Measurements from ENCODE around the gene HNRNPUL2. TPM values are rescaled to one million over a fixed set of nuclear protein-coding genes. Genes with fewer than 3 reads are reported as not detected.

The HNRNPUL2 gene
- total RNA-seq, 1 donor from 2014 or later, result 52.5 TPM

DNA sequence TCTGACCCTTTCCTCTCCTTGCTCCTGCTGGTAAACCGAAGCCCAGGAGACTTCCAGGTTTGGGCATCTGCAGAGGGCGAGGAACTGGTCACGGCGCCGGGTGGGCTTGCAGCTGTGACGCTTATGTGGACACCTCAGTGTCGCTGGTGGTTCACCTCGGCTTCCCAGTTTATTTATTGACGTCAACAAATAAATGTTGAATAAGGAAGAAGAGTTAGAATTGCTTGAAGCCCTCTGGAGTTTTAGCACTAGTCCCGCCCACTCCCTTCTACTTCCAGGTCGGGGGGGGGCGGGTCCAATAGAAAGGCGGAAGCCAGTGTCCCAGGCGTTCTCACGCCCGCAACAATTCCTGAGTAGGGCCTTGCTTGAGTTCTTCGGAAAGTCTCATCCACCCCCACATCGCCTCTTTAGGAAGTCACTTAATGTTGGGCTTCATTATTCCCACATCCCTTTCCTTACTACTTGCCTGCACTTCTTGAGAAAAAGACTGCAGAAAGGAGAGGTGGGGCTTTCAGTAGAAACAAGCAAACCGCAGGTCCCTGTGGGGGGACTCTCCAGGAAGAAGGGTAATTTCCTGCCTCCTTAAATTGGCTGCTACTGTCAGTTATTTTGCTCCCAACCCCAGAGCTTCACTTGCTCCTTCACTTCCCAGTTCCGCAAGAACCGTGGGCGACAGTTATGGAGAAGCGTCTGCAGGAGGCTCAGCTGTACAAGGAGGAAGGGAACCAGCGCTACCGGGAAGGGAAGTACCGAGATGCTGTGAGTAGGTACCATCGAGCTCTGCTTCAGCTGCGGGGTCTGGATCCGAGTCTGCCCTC, 1.1 kb upstream of the HNRNPUL2 start, which contains the start of gene TTC9C:
TSS of gene TTC9C (plus strand) at position 316 of the 818 bp plus-strand sequence. CDS start at position 679, 363 bp downstream.
- peak; percentile 91 for DNase-seq (ENCODE audit: extremely low spot score, unreplicated experiment)
- Mint-ChIP-seq H3K9me3 (ENCODE audit: unreplicated experiment) (no peaks in the 10 kb centered on the region), H3K4me3 (ENCODE audit: unreplicated experiment) (peak within 1 kb of the TSS; percentile 88), H3K27me3 (ENCODE audit: unreplicated experiment) (no peaks in the 10 kb centered on the region), H3K27ac (ENCODE audit: unreplicated experiment) (peak within 1 kb of the TSS; percentile 99), H3K36me3 (ENCODE audit: unreplicated experiment) (peaks cover 15% of the 10 kb centered on the region), H3K4me1 (ENCODE audit: unreplicated experiment) (peaks cover 50% of the 10 kb centered on the region)
- TF ChIP-seq CTCF (IDR thresholded peaks at IDR 0.05), result no peak

GRCh38 chr11:62727872-62728170, 564 bp upstream of the HNRNPUL2 start:
- TF ChIP-seq CTCF (IDR thresholded peaks at IDR 0.05), result no peak
- DNase-seq (ENCODE audit: extremely low spot score, unreplicated experiment), result peak; percentile 94
- Mint-ChIP-seq H3K27ac (ENCODE audit: unreplicated experiment) (peak overlapping the region; percentile 99), H3K27me3 (ENCODE audit: unreplicated experiment) (no peaks in the 10 kb centered on the region), H3K9me3 (ENCODE audit: unreplicated experiment) (no peaks in the 10 kb centered on the region), H3K36me3 (ENCODE audit: unreplicated experiment) (peaks cover 15% of the 10 kb centered on the region), H3K4me3 (ENCODE audit: unreplicated experiment) (peak overlapping the region; percentile 88), H3K4me1 (ENCODE audit: unreplicated experiment) (peaks cover 49% of the 10 kb centered on the region)

DNA sequence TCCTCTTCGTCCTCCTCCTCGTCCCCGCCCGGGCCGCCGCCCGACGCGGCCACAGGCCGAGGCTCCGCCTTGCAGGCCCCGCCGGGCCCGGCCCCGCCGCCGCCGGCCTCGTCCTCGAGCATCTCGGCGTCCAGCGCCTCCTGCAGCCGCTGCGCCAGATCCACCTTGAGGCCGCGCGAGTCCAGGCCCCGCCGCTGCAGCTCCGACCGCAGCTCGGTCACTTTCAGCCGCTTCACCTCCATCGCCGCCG, 417 bp downstream of the HNRNPUL2 start:
- no peak for DNase-seq (ENCODE audit: extremely low spot score, unreplicated experiment)
- Mint-ChIP-seq H3K27me3 (ENCODE audit: unreplicated experiment) (no peaks in the 10 kb centered on the region), H3K27ac (ENCODE audit: unreplicated experiment) (peak overlapping the region; percentile 99)

GRCh38 chr11:62726156-62726914, 922 bp downstream of the HNRNPUL2 start:
- peak overlapping the region; percentile 73 for H3K27ac Mint-ChIP-seq (ENCODE audit: unreplicated experiment)
- peak overlapping the region; percentile 88 for H3K4me3 Mint-ChIP-seq (ENCODE audit: unreplicated experiment)
- H3K36me3 Mint-ChIP-seq (ENCODE audit: unreplicated experiment), result peaks cover 30% of the 10 kb centered on the region
- H3K4me1 Mint-ChIP-seq (ENCODE audit: unreplicated experiment), result peaks cover 49% of the 10 kb centered on the region
- H3K9me3 Mint-ChIP-seq (ENCODE audit: unreplicated experiment), result no peaks in the 10 kb centered on the region
- TF ChIP-seq CTCF (IDR thresholded peaks at IDR 0.05), result no peak
- no peaks in the 10 kb centered on the region for H3K27me3 Mint-ChIP-seq (ENCODE audit: unreplicated experiment)
- no peak for DNase-seq (ENCODE audit: extremely low spot score, unreplicated experiment)

More for the DNA sequence above, 417 bp downstream of the HNRNPUL2 start:
- Mint-ChIP-seq H3K4me1 (ENCODE audit: unreplicated experiment) (peaks cover 50% of the 10 kb centered on the region), H3K9me3 (ENCODE audit: unreplicated experiment) (no peaks in the 10 kb centered on the region), H3K4me3 (ENCODE audit: unreplicated experiment) (peak overlapping the region; percentile 88), H3K36me3 (ENCODE audit: unreplicated experiment) (peaks cover 25% of the 10 kb centered on the region)
- no peak for TF ChIP-seq CTCF (IDR thresholded peaks at IDR 0.05)

- H3K36me3 Mint-ChIP-seq (ENCODE audit: unreplicated experiment), result peaks cover 36% of the 10 kb centered on the region
- peaks cover 46% of the 10 kb centered on the region for H3K4me1 Mint-ChIP-seq (ENCODE audit: unreplicated experiment)
- H3K27me3 Mint-ChIP-seq (ENCODE audit: unreplicated experiment), result no peaks in the 10 kb centered on the region
- H3K9me3 Mint-ChIP-seq (ENCODE audit: unreplicated experiment), result no peaks in the 10 kb centered on the region
- peak overlapping the region; percentile 88 for H3K4me3 Mint-ChIP-seq (ENCODE audit: unreplicated experiment)
- no peak for DNase-seq (ENCODE audit: extremely low spot score, unreplicated experiment)
- peak overlapping the region; percentile 73 for H3K27ac Mint-ChIP-seq (ENCODE audit: unreplicated experiment)
- no peak for TF ChIP-seq CTCF (IDR thresholded peaks at IDR 0.05)
These were observed 1.6 kb downstream of the HNRNPUL2 start for GRCh38 chr11:62725646-62726045.

All from osteocyte (in vitro differentiated cells).